ENCODE measurements around the gene TAOK3.
A peak's percentile ranks its signal among the peaks of the same experiment; 100 is the strongest.

Gene TAOK3

DNA sequence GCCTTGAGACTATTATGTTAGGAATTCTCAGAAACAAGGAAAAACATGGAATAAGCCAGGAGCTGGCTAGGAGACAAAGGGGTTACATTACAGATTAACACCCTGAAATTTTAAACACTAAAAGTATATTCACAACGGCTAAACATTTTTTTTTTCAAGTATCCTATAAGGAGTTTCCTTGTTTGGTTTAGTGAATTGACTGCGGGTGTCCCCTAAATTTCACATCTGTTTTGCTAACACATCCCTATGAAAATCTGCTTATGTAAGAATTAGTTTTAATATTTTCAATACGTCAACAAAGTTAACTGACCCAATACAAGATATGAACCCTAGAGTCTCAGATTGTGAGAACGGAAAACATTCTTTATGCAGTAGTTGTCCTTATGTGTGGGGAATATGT lies 19.0 kb downstream of the TAOK3 start:
- Histone ChIP-seq H3K36me3 (ENCODE audit: control insufficient read depth, low read length) (peaks cover 37% of the 10 kb centered on the region), H3K4me3 (ENCODE audit: low read length) (no peak overlapping the region), H3K4me1 (ENCODE audit: control insufficient read depth, low read length) (peaks cover 53% of the 10 kb centered on the region), H3K27ac (ENCODE audit: low read depth, low read length) (no peak overlapping the region), H3K9me2 (replicated peaks; ENCODE audit: control insufficient read depth, low read length) (no peaks in the 10 kb centered on the region), H3K27me3 (ENCODE audit: control insufficient read depth, low read length) (no peaks in the 10 kb centered on the region), H3K9me3 (ENCODE audit: control insufficient read depth, insufficient read depth, low read length) (peaks cover 8% of the 10 kb centered on the region; the same call in 1 of the 2 replicates), H3F3A (ENCODE audit: control insufficient read depth, insufficient read depth) (peaks cover 31% of the 10 kb centered on the region), H3K79me2 (ENCODE audit: control insufficient read depth, low read length) (peaks cover 94% of the 10 kb centered on the region), H3K4me2 (ENCODE audit: low read length) (no peak overlapping the region), H4K20me1 (ENCODE audit: control insufficient read depth, insufficient read depth, low read depth, low read length) (0 out of 2 replicates have a peak, but pooled peaks cover 3% of the 10 kb centered on the region)
- TF ChIP-seq EZH2phosphoT487 (IDR thresholded peaks at IDR 0.05; ENCODE audit: borderline replicate concordance, low read length) = no peak
- TF ChIP-seq, protein P1, sequence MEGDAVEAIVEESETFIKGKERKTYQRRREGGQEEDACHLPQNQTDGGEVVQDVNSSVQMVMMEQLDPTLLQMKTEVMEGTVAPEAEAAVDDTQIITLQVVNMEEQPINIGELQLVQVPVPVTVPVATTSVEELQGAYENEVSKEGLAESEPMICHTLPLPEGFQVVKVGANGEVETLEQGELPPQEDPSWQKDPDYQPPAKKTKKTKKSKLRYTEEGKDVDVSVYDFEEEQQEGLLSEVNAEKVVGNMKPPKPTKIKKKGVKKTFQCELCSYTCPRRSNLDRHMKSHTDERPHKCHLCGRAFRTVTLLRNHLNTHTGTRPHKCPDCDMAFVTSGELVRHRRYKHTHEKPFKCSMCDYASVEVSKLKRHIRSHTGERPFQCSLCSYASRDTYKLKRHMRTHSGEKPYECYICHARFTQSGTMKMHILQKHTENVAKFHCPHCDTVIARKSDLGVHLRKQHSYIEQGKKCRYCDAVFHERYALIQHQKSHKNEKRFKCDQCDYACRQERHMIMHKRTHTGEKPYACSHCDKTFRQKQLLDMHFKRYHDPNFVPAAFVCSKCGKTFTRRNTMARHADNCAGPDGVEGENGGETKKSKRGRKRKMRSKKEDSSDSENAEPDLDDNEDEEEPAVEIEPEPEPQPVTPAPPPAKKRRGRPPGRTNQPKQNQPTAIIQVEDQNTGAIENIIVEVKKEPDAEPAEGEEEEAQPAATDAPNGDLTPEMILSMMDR (IDR thresholded peaks at IDR 0.05; ENCODE audit: low read depth, low read length, poor library complexity, severe bottlenecking) = no peak

DNA sequence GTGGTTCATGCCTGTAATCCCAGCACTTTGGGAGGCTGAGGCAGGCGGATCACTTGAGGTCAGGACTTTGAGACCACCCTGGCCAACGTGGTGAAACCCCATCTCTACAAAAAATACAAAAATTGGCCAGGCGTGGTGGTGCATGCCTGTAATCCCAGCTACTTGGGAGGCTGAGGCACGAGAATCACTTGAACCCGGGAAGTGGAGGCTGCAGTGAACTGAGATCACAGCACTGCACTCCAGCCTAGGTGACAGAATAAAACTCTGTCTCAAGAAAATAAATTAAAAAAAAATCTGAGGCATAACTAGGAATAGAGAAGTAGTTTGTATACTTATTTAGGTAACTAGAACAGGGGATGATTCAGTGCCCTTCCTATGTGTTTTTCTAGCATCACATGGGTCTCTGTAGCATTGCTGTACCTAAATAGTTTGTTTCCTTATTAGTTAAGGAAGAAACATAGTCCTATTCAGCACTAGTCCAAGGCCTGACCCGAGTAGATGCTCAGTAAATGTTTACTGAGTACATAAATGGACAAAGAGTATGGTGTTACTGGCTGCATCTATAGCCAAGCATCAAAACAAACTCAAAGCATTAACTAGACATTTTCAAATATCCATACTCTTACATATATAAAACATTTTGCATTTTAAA lies 21.7 kb downstream of the TAOK3 start:
- Histone ChIP-seq H4K20me1 (ENCODE audit: control insufficient read depth, insufficient read depth, low read depth, low read length) (0 out of 2 replicates have a peak, but pooled peaks cover 3% of the 10 kb centered on the region), H3K9me2 (replicated peaks; ENCODE audit: control insufficient read depth, low read length) (no peaks in the 10 kb centered on the region), H3K9me3 (ENCODE audit: control insufficient read depth, insufficient read depth, low read length) (peaks cover 8% of the 10 kb centered on the region; the same call in 1 of the 2 replicates), H3F3A (ENCODE audit: control insufficient read depth, insufficient read depth) (peaks cover 21% of the 10 kb centered on the region), H3K4me1 (ENCODE audit: control insufficient read depth, low read length) (peaks cover 55% of the 10 kb centered on the region), H3K4me2 (ENCODE audit: low read length) (no peak overlapping the region), H3K36me3 (ENCODE audit: control insufficient read depth, low read length) (peaks cover 36% of the 10 kb centered on the region), H3K27ac (ENCODE audit: low read depth, low read length) (no peak overlapping the region), H3K4me3 (ENCODE audit: low read length) (no peak overlapping the region), H3K79me2 (ENCODE audit: control insufficient read depth, low read length) (peaks cover 89% of the 10 kb centered on the region), H3K27me3 (ENCODE audit: control insufficient read depth, low read length) (no peaks in the 10 kb centered on the region)
- TF ChIP-seq EZH2phosphoT487 (IDR thresholded peaks at IDR 0.05; ENCODE audit: borderline replicate concordance, low read length) = no peak
- TF ChIP-seq, protein P1 (IDR thresholded peaks at IDR 0.05; ENCODE audit: low read depth, low read length, poor library complexity, severe bottlenecking) = no peak

DNA sequence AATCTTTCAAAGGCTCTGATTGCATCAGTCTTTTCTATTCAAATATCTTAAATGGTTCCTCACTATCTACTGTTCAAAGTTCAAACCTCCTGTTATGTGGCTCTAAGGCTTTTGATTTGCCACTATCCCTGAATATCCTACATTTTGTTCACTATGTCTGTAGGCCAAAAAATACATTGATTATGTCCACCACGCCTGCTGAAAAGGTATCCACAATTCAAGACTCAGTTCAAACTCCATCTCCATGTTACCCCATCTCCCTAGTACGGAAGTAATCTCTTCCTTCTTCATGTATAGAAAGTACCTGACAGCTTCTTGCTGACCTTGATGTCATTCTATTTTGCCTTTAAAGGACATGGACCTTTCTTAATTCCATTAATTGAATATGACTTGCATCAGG lies 24.8 kb downstream of the TAOK3 start:
- H3K4me2 ChIP-seq (ENCODE audit: low read length) = peak overlapping the region; percentile 40; the same call in 1 of the 2 replicates
- no peaks in the 10 kb centered on the region for H3K27me3 ChIP-seq (ENCODE audit: control insufficient read depth, low read length)
- H3K4me3 ChIP-seq (ENCODE audit: low read length) = no peak overlapping the region
- peak overlapping the region; percentile 35; the same call in 1 of the 2 replicates for H3K27ac ChIP-seq (ENCODE audit: low read depth, low read length)
- no peaks in the 10 kb centered on the region for H3K9me3 ChIP-seq (ENCODE audit: control insufficient read depth, insufficient read depth, low read length)
- peaks cover 88% of the 10 kb centered on the region for H3K79me2 ChIP-seq (ENCODE audit: control insufficient read depth, low read length)
- TF ChIP-seq EZH2phosphoT487 (IDR thresholded peaks at IDR 0.05; ENCODE audit: borderline replicate concordance, low read length) = no peak
- TF ChIP-seq, protein P1 (IDR thresholded peaks at IDR 0.05; ENCODE audit: low read depth, low read length, poor library complexity, severe bottlenecking) = no peak
- peaks cover 6% of the 10 kb centered on the region; the same call in 1 of the 2 replicates for H4K20me1 ChIP-seq (ENCODE audit: control insufficient read depth, insufficient read depth, low read depth, low read length)
- peaks cover 12% of the 10 kb centered on the region for H3F3A ChIP-seq (ENCODE audit: control insufficient read depth, insufficient read depth)
- H3K4me1 ChIP-seq (ENCODE audit: control insufficient read depth, low read length) = peaks cover 53% of the 10 kb centered on the region
- H3K9me2 ChIP-seq (replicated peaks; ENCODE audit: control insufficient read depth, low read length) = no peaks in the 10 kb centered on the region
- peaks cover 5% of the 10 kb centered on the region for H3K36me3 ChIP-seq (ENCODE audit: control insufficient read depth, low read length)

Data from DOHH2 (cell line).